ENCODE measurements around the gene SERGEF.

Gene SERGEF

GRCh38 chr11:17766590-17766989 is 246.3 kb downstream of the SERGEF start:
- ChIA-PET POLR2A (no interaction called here), CTCF (interaction anchor here (0.7 to 6.0 kb wide), 3 partner anchors 20 to 213 kb away, joined by 3 to 53 read pairs (median 3); no protein-coding TSS in a partner anchor)
- TF ChIP-seq CTCF (IDR thresholded peaks at IDR 0.05; ENCODE audit: insufficient read depth, low read length, missing control alignments), result no peak
- H3K4me3 ChIP-seq (ENCODE audit: low read depth, low read length), result no peak overlapping the region
- DNase-seq (ENCODE audit: low read depth, low spot score), result no peak

GRCh38 chr11:17766073-17766359 is 246.8 kb downstream of the SERGEF start:
- CTCF ChIA-PET, result interaction anchor here (1.3 to 6.0 kb wide), 3 partner anchors 207 to 225 kb away, joined by 3 to 53 read pairs (median 8); no protein-coding TSS in a partner anchor
- POLR2A ChIA-PET, result no interaction called here
- no peak for DNase-seq (ENCODE audit: low read depth, low spot score)
- H3K4me3 ChIP-seq (ENCODE audit: low read depth, low read length), result no peak overlapping the region
- TF ChIP-seq CTCF (IDR thresholded peaks at IDR 0.05; ENCODE audit: insufficient read depth, low read length, missing control alignments), result no peak

- TF ChIP-seq CTCF (IDR thresholded peaks at IDR 0.05; ENCODE audit: insufficient read depth, low read length, missing control alignments), result no peak
- no peak for DNase-seq (ENCODE audit: low read depth, low spot score)
- CTCF ChIA-PET, result interaction anchor here (1.0 to 6.0 kb wide), 4 partner anchors 208 to 225 kb away, joined by 3 to 53 read pairs (median 6); no protein-coding TSS in a partner anchor
- POLR2A ChIA-PET, result no interaction called here
- no peak overlapping the region for H3K4me3 ChIP-seq (ENCODE audit: low read depth, low read length)
Observed at GRCh38 chr11:17765356-17766072, 247.3 kb downstream of the SERGEF start.

GRCh38 chr11:17764446-17765218 is 248.2 kb downstream of the SERGEF start:
- ChIA-PET CTCF (interaction anchor here (1.0 to 2.0 kb wide), 3 partner anchors 209 to 226 kb away, joined by 3 to 8 read pairs (median 3); no protein-coding TSS in a partner anchor), POLR2A (no interaction called here)
- H3K4me3 ChIP-seq (ENCODE audit: low read depth, low read length), result no peak overlapping the region
- DNase-seq (ENCODE audit: low read depth, low spot score), result no peak
- TF ChIP-seq CTCF (IDR thresholded peaks at IDR 0.05; ENCODE audit: insufficient read depth, low read length, missing control alignments), result no peak

- CTCF ChIA-PET, result no interaction called here
- TF ChIP-seq CTCF (IDR thresholded peaks at IDR 0.05; ENCODE audit: insufficient read depth, low read length, missing control alignments), result no peak
- no peak for DNase-seq (ENCODE audit: low read depth, low spot score)
- POLR2A ChIA-PET, result no interaction called here
- H3K4me3 ChIP-seq (ENCODE audit: low read depth, low read length), result no peak overlapping the region
Observed at GRCh38 chr11:17763703-17764102, 249.1 kb downstream of the SERGEF start.

GRCh38 chr11:17763244-17763643 is 249.6 kb downstream of the SERGEF start:
- POLR2A ChIA-PET, result no interaction called here
- CTCF ChIA-PET, result interaction anchor here (2.2 to 8.5 kb wide), 2 partner anchors 32 to 215 kb away, joined by 7 to 101 read pairs; no protein-coding TSS in a partner anchor
- TF ChIP-seq CTCF (IDR thresholded peaks at IDR 0.05; ENCODE audit: insufficient read depth, low read length, missing control alignments), result no peak
- DNase-seq (ENCODE audit: low read depth, low spot score), result no peak
- H3K4me3 ChIP-seq (ENCODE audit: low read depth, low read length), result no peak overlapping the region

All from AG04449 (cell line).